Endodermal cell (in vitro differentiated cells): ENCODE measurements around the gene NCBP2. TPM values are rescaled to one million over a fixed set of nuclear protein-coding genes. Genes with fewer than 3 reads are reported as not detected.

Experiments
- DNase-seq: peaks from one replicate; pipeline ENCODE4 v3.0.0-alpha.2; 2017
- H3K27ac ChIP-seq: 2 replicates; pipeline ENCODE4 v1.5.1; 2013; ENCODE audit warnings: mild to moderate bottlenecking, low read depth, low read length, moderate library complexity
- H3K27me3 ChIP-seq: 2 replicates; pipeline ENCODE4 v1.6.1; 2013; ENCODE audit warnings: mild to moderate bottlenecking, low read length, moderate library complexity; ENCODE audit not compliant: insufficient read depth, control insufficient read depth, poor library complexity, severe bottlenecking
- H3K36me3 ChIP-seq: 2 replicates; pipeline ENCODE4 v1.7.0; 2013; ENCODE audit warnings: mild to moderate bottlenecking, low read length, moderate library complexity; ENCODE audit not compliant: control insufficient read depth, insufficient read depth
- H3K4me1 ChIP-seq: one replicate; pipeline ENCODE4 v1.7.0; 2013; ENCODE audit warnings: low read length; ENCODE audit not compliant: control insufficient read depth, insufficient read depth
- H3K4me3 ChIP-seq: 2 replicates; pipeline ENCODE4 v1.5.1; 2013; ENCODE audit warnings: mild to moderate bottlenecking, low read length, moderate library complexity
- H3K9ac ChIP-seq: 2 replicates; pipeline ENCODE4 v1.6.1; 2013; ENCODE audit warnings: mild to moderate bottlenecking, low read length, moderate library complexity; ENCODE audit not compliant: poor library complexity, severe bottlenecking; ENCODE audit errors: extremely low read depth
- H3K9me3 ChIP-seq: 2 replicates; pipeline ENCODE4 v1.6.1; 2013; ENCODE audit warnings: mild to moderate bottlenecking, low read length, moderate library complexity; ENCODE audit not compliant: control insufficient read depth
- H3K27ac Mint-ChIP-seq: 2 replicates; pipeline ENCODE4 v1.8.0; 2020; ENCODE audit warnings: mixed read lengths
- H3K27me3 Mint-ChIP-seq: 2 replicates; pipeline ENCODE4 v1.8.0; 2021; ENCODE audit warnings: mild to moderate bottlenecking, mixed read lengths; ENCODE audit not compliant: insufficient read depth
- H3K36me3 Mint-ChIP-seq: 2 replicates; pipeline ENCODE4 v1.8.0; 2020; ENCODE audit warnings: low read depth, mixed read lengths
- H3K4me1 Mint-ChIP-seq: 2 replicates; pipeline ENCODE4 v1.8.0; 2020; ENCODE audit warnings: mixed read lengths
- H3K4me3 Mint-ChIP-seq: 2 replicates; pipeline ENCODE4 v1.8.0; 2020; ENCODE audit warnings: mild to moderate bottlenecking, moderate library complexity, mixed read lengths
- H3K9me3 Mint-ChIP-seq: 2 replicates; pipeline ENCODE4 v1.8.0; 2020; ENCODE audit warnings: mild to moderate bottlenecking, mixed read lengths
- CTCF ChIP-seq: fragments of 200-600 bp; sonication (generic); conservative IDR thresholded peaks from 2 replicates; pipeline ENCODE4 v1.5.0; 2021; ENCODE audit warnings: antibody characterized with exemption, mild to moderate bottlenecking
- WGBS, 2 experiments: methylation state at CpG; one replicate each; pipeline versions ENCODE4 v1.1.5 to v1.1.7; 2013; ENCODE audit warnings: missing lambda C conversion rate in 2 of 2, mixed read lengths in 1 of 2; ENCODE audit not compliant: insufficient coverage in 1 of 2, insufficient read length in 1 of 2; 5-methylcytosine and 5-hydroxymethylcytosine counted together
- total RNA-seq, 2 donors: library from RNA; stranded (reverse); fragmentation: NEBNext Ultra II Directional in 1 of 2; extraction: Animal tissue kit (Norgen Biotek cat#: 25700) in 1 of 2; gene quantifications; 2 replicates in 1 of 2; 3 replicates in 1 of 2; pipeline ENCODE4 v1.2.1, GENCODE V29; 2021

NCBP2 gene
- total RNA-seq, 2 donors from 2014 or later = 74.9 to 97.3 TPM

GRCh38 chr3:196954832-196955231 is 12.5 kb upstream of the NCBP2 start:
- Histone ChIP-seq H3K27me3 (peaks cover 66% of the 10 kb centered on the region), H3K9me3 (no peaks in the 10 kb centered on the region), H3K36me3 (no peaks in the 10 kb centered on the region), H3K27ac (no peak overlapping the region), H3K4me3 (no peak overlapping the region), H3K9ac (no peak overlapping the region), H3K4me1 (no peaks in the 10 kb centered on the region)
- no peaks in the 10 kb centered on the region for H3K36me3 Mint-ChIP-seq
- no peaks in the 10 kb centered on the region for H3K4me1 Mint-ChIP-seq
- no peak overlapping the region for H3K27ac Mint-ChIP-seq
- peaks cover 39% of the 10 kb centered on the region for H3K27me3 Mint-ChIP-seq
- no peaks in the 10 kb centered on the region for H3K9me3 Mint-ChIP-seq
- no peak for DNase-seq
- H3K4me3 Mint-ChIP-seq = no peak overlapping the region
- WGBS, 2 experiments = 71 to 74% methylated on average over 6 to 7 of the region's 7 CpGs
- TF ChIP-seq CTCF = no peak

- no peaks in the 10 kb centered on the region for H3K9me3 Mint-ChIP-seq
- H3K4me1 Mint-ChIP-seq = no peaks in the 10 kb centered on the region
- H3K27ac Mint-ChIP-seq = no peak overlapping the region
- Histone ChIP-seq H3K4me3 (no peak overlapping the region), H3K4me1 (no peaks in the 10 kb centered on the region), H3K27me3 (peaks cover 59% of the 10 kb centered on the region), H3K9me3 (no peaks in the 10 kb centered on the region), H3K27ac (no peak overlapping the region), H3K36me3 (no peaks in the 10 kb centered on the region), H3K9ac (no peak overlapping the region)
- peaks cover 39% of the 10 kb centered on the region for H3K27me3 Mint-ChIP-seq
- WGBS, 2 experiments = 90 to 97% methylated on average over 3 of the region's 3 CpGs
- no peaks in the 10 kb centered on the region for H3K36me3 Mint-ChIP-seq
- no peak overlapping the region for H3K4me3 Mint-ChIP-seq
- DNase-seq = no peak
- no peak for TF ChIP-seq CTCF
These were observed 9.0 kb upstream of the NCBP2 start for GRCh38 chr3:196951371-196951770.

- Mint-ChIP-seq H3K9me3 (no peaks in the 10 kb centered on the region), H3K4me1 (no peaks in the 10 kb centered on the region), H3K27me3 (peaks cover 39% of the 10 kb centered on the region), H3K4me3 (no peak overlapping the region), H3K36me3 (peaks cover 2% of the 10 kb centered on the region), H3K27ac (no peak overlapping the region)
- Histone ChIP-seq H3K27me3 (peaks cover 53% of the 10 kb centered on the region), H3K4me3 (no peak overlapping the region), H3K36me3 (peaks cover 3% of the 10 kb centered on the region), H3K9me3 (no peaks in the 10 kb centered on the region), H3K4me1 (no peaks in the 10 kb centered on the region), H3K27ac (no peak overlapping the region), H3K9ac (no peak overlapping the region)
- WGBS, 2 experiments = 90 to 95% methylated on average over 5 to 6 of the region's 6 CpGs
- no peak for TF ChIP-seq CTCF
- DNase-seq = no peak
These were observed 7.4 kb upstream of the NCBP2 start for GRCh38 chr3:196949750-196950149.
